IMR-90 (cell line): ENCODE results near the gene TMEM131. TPM values are rescaled to one million over a fixed set of nuclear protein-coding genes. Genes with fewer than 3 reads are reported as not detected.
A peak's percentile ranks its signal among the peaks of the same experiment; 100 is the strongest.

ENCODE experiments used
- ATAC-seq: fragments of 200-7000 bp; cut with Tn5 transposase; 2 replicates; pipeline ENCODE4 v1.9.1; 2020; ENCODE audit warnings: low read depth, mild to moderate bottlenecking, moderate library complexity
- BruUV-seq: library from RNA; stranded (reverse); fragments of 400-500 nt; replicated peaks from 2 replicates; lab custom pipeline; 2021; lab: Mats Ljungman, UMichigan
- CTCF ChIA-PET: fragments of 300-600 bp; formaldehyde crosslinking; extraction: SDS; loops from one replicate; lab custom pipeline; 2021; ENCODE audit warnings: antibody characterized with exemption; lab: Yijun Ruan, JAX
- POLR2A ChIA-PET: fragments of 300-600 bp; sonication (Branson Sonifier 250); formaldehyde crosslinking; loops from one replicate; lab custom pipeline; 2022; ENCODE audit warnings: antibody characterized with exemption; ENCODE audit not compliant: unreplicated experiment; lab: Charles Lee
- DNase-seq: peaks from one replicate; pipeline ENCODE4 v3.0.0; 2013
- H2AFZ ChIP-seq: replicated peaks from 2 replicates; pipeline ENCODE3; 2013; ENCODE audit warnings: low read length, mild to moderate bottlenecking; ENCODE audit not compliant: poor library complexity
- H2AK5ac ChIP-seq: 2 replicates; pipeline ENCODE4 v1.6.1; 2013; ENCODE audit warnings: low read depth, low read length, inconsistent platforms
- H2AK9ac ChIP-seq: replicated peaks from 2 replicates; pipeline ENCODE3; 2013; ENCODE audit warnings: mild to moderate bottlenecking, low read depth, low read length, moderate library complexity; ENCODE audit not compliant: poor library complexity
- H2BK120ac ChIP-seq: 2 replicates; pipeline ENCODE4 v1.6.1; 2013; ENCODE audit warnings: low read depth, low read length, inconsistent platforms
- H2BK15ac ChIP-seq: 3 replicates; pipeline ENCODE4 v1.6.1; 2013; ENCODE audit warnings: low read depth, low read length, inconsistent platforms
- H2BK20ac ChIP-seq: 2 replicates; pipeline ENCODE4 v1.6.1; 2013; ENCODE audit warnings: low read depth, mild to moderate bottlenecking, inconsistent platforms, low read length, moderate library complexity
- H2BK5ac ChIP-seq: 2 replicates; pipeline ENCODE4 v1.6.1; 2013; ENCODE audit warnings: mild to moderate bottlenecking, low read depth, low read length, inconsistent platforms; ENCODE audit not compliant: poor library complexity, severe bottlenecking
- H3K14ac ChIP-seq: replicated peaks from 2 replicates; pipeline ENCODE4 v1.6.1; 2013; ENCODE audit warnings: low read depth, low read length, inconsistent platforms
- H3K18ac ChIP-seq: 2 replicates; pipeline ENCODE4 v1.6.1; 2013; ENCODE audit warnings: low read depth, low read length, control low read depth
- H3K23ac ChIP-seq: 2 replicates; pipeline ENCODE4 v1.6.1; 2013; ENCODE audit warnings: low read depth, low read length, inconsistent platforms
- H3K27ac ChIP-seq: 2 replicates; pipeline ENCODE4 v1.5.1; 2013; ENCODE audit warnings: mild to moderate bottlenecking, control low read depth, low read length; ENCODE audit not compliant: insufficient read depth
- H3K27me3 ChIP-seq: 2 replicates; pipeline ENCODE4 v1.6.1; 2013; ENCODE audit warnings: low read length; ENCODE audit not compliant: control insufficient read depth, insufficient read depth
- H3K36me3 ChIP-seq: 2 replicates; pipeline ENCODE4 v1.6.1; 2013; ENCODE audit warnings: low read length, mixed read lengths; ENCODE audit not compliant: control insufficient read depth, insufficient read depth
- H3K4ac ChIP-seq: 2 replicates; pipeline ENCODE4 v1.6.1; 2013; ENCODE audit warnings: low read depth, low read length, inconsistent platforms
- H3K4me1 ChIP-seq: 2 replicates; pipeline ENCODE4 v1.6.1; 2013; ENCODE audit warnings: low read length, mixed read lengths; ENCODE audit not compliant: control insufficient read depth, insufficient read depth
- H3K4me2 ChIP-seq: 2 replicates; pipeline ENCODE4 v1.6.1; 2013; ENCODE audit warnings: low read depth, mild to moderate bottlenecking, control low read depth, low read length, moderate library complexity
- H3K4me3 ChIP-seq: 2 replicates; pipeline ENCODE4 v1.5.1; 2013; ENCODE audit warnings: low read depth, mild to moderate bottlenecking, control low read depth, low read length, moderate library complexity; ENCODE audit not compliant: insufficient read depth
- H3K56ac ChIP-seq: 2 replicates; pipeline ENCODE4 v1.6.1; 2013; ENCODE audit warnings: low read length, inconsistent platforms; ENCODE audit not compliant: insufficient read depth; ENCODE audit errors: extremely low read depth
- H3K79me1 ChIP-seq, 2 experiments: 2 replicates each; pipeline ENCODE4 v1.6.1; 2013; ENCODE audit warnings: low read length in 2 of 2, inconsistent platforms in 1 of 2, low read depth in 1 of 2
- H3K9ac ChIP-seq: 2 replicates; pipeline ENCODE4 v1.6.1; 2013; ENCODE audit warnings: low read depth, low read length, control low read depth
- H3K9me1 ChIP-seq: 2 replicates; pipeline ENCODE4 v1.6.1; 2013; ENCODE audit warnings: low read length, inconsistent platforms; ENCODE audit not compliant: insufficient read depth
- H3K9me3 ChIP-seq: 2 replicates; pipeline ENCODE4 v1.6.1; 2013; ENCODE audit warnings: low read length; ENCODE audit not compliant: control insufficient read depth, insufficient read depth
- H4K20me1 ChIP-seq: 2 replicates; pipeline ENCODE4 v1.6.1; 2013; ENCODE audit warnings: low read length, inconsistent platforms; ENCODE audit not compliant: insufficient read depth
- H4K5ac ChIP-seq: 2 replicates; pipeline ENCODE4 v1.6.1; 2013; ENCODE audit warnings: mild to moderate bottlenecking, low read depth, low read length, control low read depth
- H4K8ac ChIP-seq, 2 experiments: 2 replicates each; pipeline ENCODE4 v1.6.1; 2013; ENCODE audit warnings: low read depth in 2 of 2, low read length in 2 of 2, control low read depth in 1 of 2, inconsistent platforms in 1 of 2
- H4K91ac ChIP-seq: 2 replicates; pipeline ENCODE4 v1.6.1; 2013; ENCODE audit warnings: low read depth, low read length, inconsistent platforms; ENCODE audit not compliant: insufficient read depth
- BHLHE40 ChIP-seq: fragments of 150-350 bp; IDR thresholded peaks from 2 replicates; pipeline ENCODE4 v1.6.1; 2016; ENCODE audit warnings: mild to moderate bottlenecking, low read depth, low read length
- CEBPB ChIP-seq: IDR thresholded peaks from 2 replicates; pipeline ENCODE4 v1.6.1; 2012; ENCODE audit warnings: low read depth, low read length, improper control_type of control experiment
- CHD1 ChIP-seq: IDR thresholded peaks from 2 replicates; pipeline ENCODE4 v1.6.1; 2012; ENCODE audit warnings: low read depth, low read length, improper control_type of control experiment
- ELK1 ChIP-seq: fragments of 150-350 bp; IDR thresholded peaks from 2 replicates; pipeline ENCODE4 v1.6.1; 2016; ENCODE audit warnings: low read depth, mild to moderate bottlenecking, low read length, moderate library complexity, borderline replicate concordance
- FOS ChIP-seq: fragments of 150-350 bp; IDR thresholded peaks from 2 replicates; pipeline ENCODE4 v1.6.1; 2016; ENCODE audit warnings: low read depth, low read length
- MAFK ChIP-seq: IDR thresholded peaks from 2 replicates; pipeline ENCODE4 v1.6.1; 2012; ENCODE audit warnings: low read depth, low read length, improper control_type of control experiment
- MAZ ChIP-seq: IDR thresholded peaks from 2 replicates; pipeline ENCODE4 v1.6.1; 2012; ENCODE audit warnings: low read depth, mild to moderate bottlenecking, low read length, improper control_type of control experiment, moderate library complexity, borderline replicate concordance
- MXI1 ChIP-seq: IDR thresholded peaks from 2 replicates; pipeline ENCODE4 v1.6.1; 2012; ENCODE audit warnings: low read depth, mild to moderate bottlenecking, low read length, moderate library complexity, borderline replicate concordance
- NFE2L2 ChIP-seq: fragments of 150-350 bp; IDR thresholded peaks from 2 replicates; pipeline ENCODE4 v1.6.1; 2016; ENCODE audit warnings: low read depth, mild to moderate bottlenecking, low read length
- POLR2A ChIP-seq: IDR thresholded peaks from 2 replicates; pipeline ENCODE4 v1.6.1; 2012; ENCODE audit warnings: mild to moderate bottlenecking, low read depth, low read length
- RAD21 ChIP-seq: IDR thresholded peaks from 2 replicates; pipeline ENCODE4 v1.6.1; 2012; ENCODE audit warnings: low read length, improper control_type of control experiment
- RCOR1 ChIP-seq: IDR thresholded peaks from 2 replicates; pipeline ENCODE4 v1.6.1; 2012; ENCODE audit warnings: mild to moderate bottlenecking, low read length, improper control_type of control experiment; ENCODE audit not compliant: insufficient replicate concordance
- RFX5 ChIP-seq: IDR thresholded peaks from 2 replicates; pipeline ENCODE4 v1.8.0; 2012; ENCODE audit warnings: low read depth, mild to moderate bottlenecking, low read length, moderate library complexity
- SMC3 ChIP-seq: fragments of 150-350 bp; IDR thresholded peaks from 2 replicates; pipeline ENCODE4 v1.6.1; 2016; ENCODE audit warnings: low read depth, mild to moderate bottlenecking, antibody characterized with exemption, low read length, moderate library complexity
- USF2 ChIP-seq: fragments of 150-350 bp; IDR thresholded peaks from 2 replicates; pipeline ENCODE4 v1.6.1; 2017; ENCODE audit warnings: mild to moderate bottlenecking, antibody characterized with exemption, low read length, low read depth
- WGBS, 2 experiments: methylation state at CpG; one replicate each; pipeline versions ENCODE4 v1.1.5 to v1.1.7; 2013; ENCODE audit warnings: missing lambda C conversion rate in 2 of 2; ENCODE audit not compliant: insufficient read length in 1 of 2; ENCODE audit errors: extremely low coverage in 2 of 2; 5-methylcytosine and 5-hydroxymethylcytosine counted together
- dilution Hi-C: fragments of 300-500 bp; cut with HindIII; formaldehyde crosslinking; loops from one replicate; pipeline ENCODE4 v1.14.3; 2018; ENCODE audit warnings: low sequenced_read_pairs; ENCODE audit not compliant: unreplicated experiment
- in situ Hi-C: fragments of 300-500 bp; cut with MboI; formaldehyde crosslinking; loops from 3 replicates; pipeline ENCODE4 v1.14.3; 2019; ENCODE audit warnings: low sequenced_read_pairs, inconsistent platforms, mixed read lengths
- intact Hi-C: fragments of 100-400 bp; cut with micrococcal nuclease; formaldehyde crosslinking; loops from 2 replicates; pipeline ENCODE4 v1.10.0; 2022
- polyA plus RNA-seq, 3 experiments: library from polyadenylated mRNA; depleted of rRNA; stranded (reverse); fragments of >200 nt; gene quantifications; 2 replicates each; pipeline ENCODE4 v1.2.3, GENCODE V29; 2012; ENCODE audit warnings: low replicate concordance in 1 of 3
- total RNA-seq: library from RNA; depleted of rRNA; stranded (reverse); fragments of >200 nt; gene quantifications from 2 replicates; pipeline ENCODE4 v1.2.3, GENCODE V29; 2012

Gene TMEM131
- total and polyA plus RNA-seq, 2 of the 4 experiments (the other 2 are of a cell fraction), result 13.3 to 14.0 TPM

GRCh38 chr2:97992836-97993825 lies 2.6 kb downstream of the TMEM131 start:
- Histone ChIP-seq H3K27me3 (no peaks in the 10 kb centered on the region), H3K27ac (no peak overlapping the region), H3K9ac (peak overlapping the region; percentile 62), H3K79me1 (peaks cover 14 to 35% of the 10 kb centered on the region in 2 experiments; a peak in 3 of 4 replicates), H2BK5ac (no peak overlapping the region), H3K56ac (no peak overlapping the region), H2BK15ac (no peak overlapping the region), H4K20me1 (peaks cover 38% of the 10 kb centered on the region), H3K23ac (peak overlapping the region; percentile 80; the same call in 1 of the 2 replicates), H2AFZ (no peak overlapping the region), H4K5ac (no peak overlapping the region), H3K36me3 (no peaks in the 10 kb centered on the region), H3K4me3 (no peak overlapping the region), H2AK5ac (no peak overlapping the region), H4K91ac (no peak overlapping the region), H3K4me2 (peak overlapping the region; percentile 90), H3K9me3 (no peaks in the 10 kb centered on the region; the same call in 1 of the 2 replicates), H3K14ac (no peak overlapping the region), H3K4ac (no peak overlapping the region), H3K18ac (no peak overlapping the region), H2BK120ac (no peak overlapping the region), H3K9me1 (peaks cover 3% of the 10 kb centered on the region), H2BK20ac (no peak overlapping the region), H2AK9ac (no peak overlapping the region), H4K8ac (no peak overlapping the region), H3K4me1 (peaks cover 2% of the 10 kb centered on the region; the same call in 1 of the 2 replicates)
- 83% methylated on average over 1 of the region's 3 CpGs; no CpG with 5 or more reads in 1 of the 2 experiments for WGBS, 2 experiments
- dilution Hi-C loops, result no loop called here
- POLR2A ChIA-PET, result no interaction called here
- ATAC-seq (no peak), DNase-seq (peak; percentile 15)
- intact Hi-C loops, result loop anchor here (5.0 to 10.0 kb wide), 2 partner anchors 81 to 282 kb away; no protein-coding TSS in a partner anchor
- in situ Hi-C loops, result no loop called here
- CTCF ChIA-PET, result no interaction called here
- no TSS peak for BruUV-seq
- TF ChIP-seq MAFK (no peak), RAD21 (no peak), RCOR1 (no peak), NFE2L2 (no peak), MXI1 (no peak), FOS (no peak), BHLHE40 (no peak), USF2 (no peak), CEBPB (no peak), CHD1 (no peak), MAZ (no peak), POLR2A (no peak), SMC3 (no peak), ELK1 (no peak), RFX5 (no peak)
